Activated gamma-delta T cell (primary cell): ENCODE measurements around the gene SPATA24.
"Not testable (repeated sequence)": the region's sequence is repeated elsewhere in the genome, so short reads cannot be mapped to it uniquely, and the experiment has no call there.

Experiments used
- DNase-seq: peaks from one replicate; lab custom pipeline; 2025; lab: John Stamatoyannopoulos, UW

Gene SPATA24

GRCh38 chr5:139394654-139395566 lies 9.0 kb downstream of the SPATA24 start, which contains the start of gene PROB1:
PROB1 (minus strand) TSS chr5:139395104; CDS start chr5:139395081, 23 bp downstream.
- no peak for DNase-seq

- DNase-seq: peak; percentile 46
Measured at GRCh38 chr5:139394123-139394653, 9.7 kb downstream of the SPATA24 start.

GRCh38 chr5:139393497-139394122 lies 10.3 kb downstream of the SPATA24 start:
- DNase-seq: no peak

GRCh38 chr5:139392678-139393496 lies 11.0 kb downstream of the SPATA24 start:
- DNase-seq: peak; percentile 63

- no peak for DNase-seq
Measured at GRCh38 chr5:139392324-139392677, 11.6 kb downstream of the SPATA24 start.

- DNase-seq: no peak
Measured at GRCh38 chr5:139391570-139392323, 12.1 kb downstream of the SPATA24 start.

GRCh38 chr5:139390639-139391569 lies 13.0 kb downstream of the SPATA24 start:
- no peak for DNase-seq

GRCh38 chr5:139389701-139390638 lies 13.9 kb downstream of the SPATA24 start, which contains the start of gene MZB1:
MZB1 (minus strand) TSS chr5:139389913; CDS start chr5:139389856, 57 bp downstream.
- peak; percentile 32 for DNase-seq

GRCh38 chr5:139388198-139388821 lies 15.6 kb downstream of the SPATA24 start:
- no peak for DNase-seq

GRCh38 chr5:139387611-139388197 lies 16.2 kb downstream of the SPATA24 start:
- DNase-seq: no peak

- not testable (repeated sequence) for DNase-seq
Measured at GRCh38 chr5:139386956-139387355, 16.9 kb downstream of the SPATA24 start.

- no peak for DNase-seq
Measured at GRCh38 chr5:139386050-139386438, 17.8 kb downstream of the SPATA24 start.

- no peak for DNase-seq
Measured at GRCh38 chr5:139385061-139386049, 18.5 kb downstream of the SPATA24 start.

GRCh38 chr5:139384591-139385051 lies 19.3 kb downstream of the SPATA24 start:
- no peak for DNase-seq

- no peak for DNase-seq
Measured at GRCh38 chr5:139383993-139384590, 19.8 kb downstream of the SPATA24 start.
